Measurements from ENCODE around the gene PLA2G4B. TPM values are rescaled to one million over a fixed set of nuclear protein-coding genes. Genes with fewer than 3 reads are reported as not detected.

PLA2G4B gene
- total RNA-seq, 1 donor from 2014 or later, result 15.6 TPM

GRCh38 chr15:41825145-41825544 lies 13.5 kb upstream of the PLA2G4B start:
- intact Hi-C loops (cut with micrococcal nuclease), result loop anchor here (5.0 to 10.0 kb wide), 5 partner anchors 232 to 910 kb away; partner anchors contain the start of genes CDAN1, ITPKA and TYRO3

GRCh38 chr15:41825572-41826535 lies 12.8 kb upstream of the PLA2G4B start:
- intact Hi-C loops (cut with micrococcal nuclease), result loop anchor here (2.0 to 10.0 kb wide), 6 partner anchors 231 to 909 kb away; partner anchors contain the start of genes CDAN1, CHAC1, ITPKA and TYRO3

GRCh38 chr15:41827290-41827879 lies 11.3 kb upstream of the PLA2G4B start:
- intact Hi-C loops (cut with micrococcal nuclease), result loop anchor here (2.0 to 10.0 kb wide), 6 partner anchors 230 to 907 kb away; partner anchors contain the start of genes CDAN1, CHAC1, ITPKA and TYRO3

- intact Hi-C loops (cut with micrococcal nuclease), result loop anchor here (1.0 to 10.0 kb wide), 13 partner anchors 17 to 907 kb away; partner anchors contain the start of genes CDAN1, CHAC1, EHD4 and INO80
Measured at GRCh38 chr15:41827880-41828806, 10.5 kb upstream of the PLA2G4B start, which contains the start of gene JMJD7. Gene JMJD7 (plus strand): TSS chr15:41828092. CDS start chr15:41828125, 33 bp downstream.

DNA sequence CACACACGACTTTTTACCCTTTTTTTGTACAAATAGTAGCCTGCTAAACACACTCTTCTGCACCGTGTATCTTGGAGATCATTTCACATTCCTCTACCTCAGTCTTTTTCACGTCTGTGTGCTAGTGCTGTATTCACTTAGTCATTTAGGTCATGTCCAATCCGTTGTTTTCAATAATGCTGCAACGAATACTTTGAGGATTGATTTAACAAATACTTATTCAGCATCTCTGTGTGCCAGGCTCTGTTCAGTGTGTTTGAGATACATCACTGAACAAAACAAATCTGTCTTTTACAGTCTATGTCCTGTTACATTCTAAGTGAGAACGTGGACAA lies 9.9 kb upstream of the PLA2G4B start:
- intact Hi-C loops (cut with micrococcal nuclease), result loop anchor here (1.0 to 10.0 kb wide), 12 partner anchors 17 to 906 kb away; partner anchors contain the start of genes CDAN1, EHD4, INO80 and ITPKA

DNA sequence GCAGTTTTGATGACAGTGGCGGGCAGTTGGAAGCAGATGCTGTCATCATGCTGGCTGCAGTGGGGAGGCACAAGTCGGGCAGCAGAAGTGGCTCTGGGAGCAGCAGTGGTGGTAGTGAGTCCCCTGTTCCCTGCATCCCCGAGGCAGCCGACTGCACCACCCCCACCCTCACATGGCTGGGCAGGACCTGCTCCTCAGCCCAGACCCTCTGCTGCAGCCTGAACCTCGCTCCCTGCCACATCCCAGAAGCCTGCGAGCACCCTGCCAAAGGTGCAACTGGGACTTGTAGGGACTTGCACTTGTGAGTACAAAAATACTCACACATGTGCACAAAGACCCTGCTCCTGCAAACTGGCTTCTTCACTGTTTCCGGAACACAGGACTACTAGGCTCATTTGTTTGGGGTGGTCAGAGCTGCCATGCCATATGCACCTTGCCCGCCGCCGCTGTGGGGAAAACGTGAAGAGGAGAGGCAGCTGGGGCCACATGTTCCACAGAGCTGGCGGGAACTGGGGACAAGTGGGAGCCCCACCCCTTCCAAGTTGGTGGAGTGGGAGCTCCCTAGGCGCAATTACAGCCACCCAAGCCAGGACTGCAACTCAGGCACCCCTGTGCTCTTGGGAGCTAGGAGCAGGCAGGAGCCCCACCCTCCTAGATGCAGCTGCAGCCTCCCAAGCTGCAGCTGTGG lies 8.5 kb upstream of the PLA2G4B start:
- intact Hi-C loops (cut with micrococcal nuclease), result loop anchor here (2.0 to 10.0 kb wide), 8 partner anchors 41 to 905 kb away; partner anchors contain the start of genes CDAN1, ITPKA, RTF1 and SPTBN5

DNA sequence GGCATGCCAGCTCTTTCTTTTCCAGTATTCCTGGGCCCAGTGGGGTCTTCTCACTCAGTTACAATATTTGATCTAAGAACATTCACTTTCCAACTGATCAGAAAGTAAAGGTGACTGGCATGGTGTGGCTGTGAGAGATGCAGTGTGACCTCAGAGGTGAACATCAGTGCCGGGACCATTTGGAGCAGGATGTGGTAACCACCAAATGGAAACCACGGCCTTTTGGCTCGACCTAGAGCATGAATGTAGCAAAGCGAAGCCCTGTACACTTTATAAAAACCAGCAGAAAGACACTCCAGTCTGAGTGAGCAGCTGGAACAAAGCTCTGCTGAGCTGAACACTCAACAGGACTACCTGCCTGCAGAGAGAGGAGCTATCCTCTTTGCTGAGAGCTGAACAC lies 7.4 kb upstream of the PLA2G4B start:
- intact Hi-C loops (cut with micrococcal nuclease), result loop anchor here (1.0 to 2.0 kb wide), 2 partner anchors 40 to 171 kb away; partner anchors contain the start of gene MGA

DNA sequence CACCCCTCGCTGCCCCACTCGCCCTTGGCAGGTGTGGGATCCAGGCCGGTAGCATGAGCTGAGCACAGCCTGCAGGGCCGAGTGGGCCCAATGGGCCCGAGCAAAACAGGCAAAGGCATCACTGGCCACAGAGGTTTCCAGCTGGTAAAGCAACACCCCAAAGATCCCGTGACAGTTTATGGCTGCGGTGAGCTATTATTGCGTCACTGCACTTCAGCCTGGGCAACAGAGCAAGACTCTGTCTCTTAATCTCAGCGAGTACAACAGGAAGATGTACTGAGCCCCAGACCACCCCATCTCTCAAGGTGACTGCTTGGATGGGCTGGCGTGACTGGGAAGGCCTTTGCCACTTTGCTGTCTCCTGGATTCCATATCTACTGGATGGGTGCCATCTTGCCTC lies 6.4 kb upstream of the PLA2G4B start:
- intact Hi-C loops (cut with micrococcal nuclease), result no loop called here

DNA sequence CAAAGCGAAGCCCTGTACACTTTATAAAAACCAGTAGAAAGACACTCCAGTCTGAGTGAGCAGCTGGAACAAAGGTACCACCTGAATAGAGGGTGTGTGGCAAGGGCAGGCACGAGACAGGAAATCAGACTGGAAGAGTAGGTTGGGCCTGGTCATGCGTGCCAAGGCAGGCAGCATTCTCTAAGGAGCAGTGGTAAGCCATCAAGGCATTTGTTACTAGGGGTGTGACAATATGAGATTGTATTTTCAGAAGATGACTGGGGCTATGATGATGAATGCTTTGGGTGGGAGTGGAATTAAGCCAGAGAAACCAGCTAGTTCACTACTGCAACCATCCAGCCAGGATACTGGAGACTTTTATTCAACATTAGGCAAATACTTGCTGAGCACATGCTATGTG lies 5.8 kb upstream of the PLA2G4B start:
- intact Hi-C loops (cut with micrococcal nuclease), result no loop called here

GRCh38 chr15:41834096-41834495 lies 4.6 kb upstream of the PLA2G4B start:
- intact Hi-C loops (cut with micrococcal nuclease), result no loop called here

- intact Hi-C loops (cut with micrococcal nuclease), result no loop called here
Measured at GRCh38 chr15:41836073-41836472, 2.6 kb upstream of the PLA2G4B start.

DNA sequence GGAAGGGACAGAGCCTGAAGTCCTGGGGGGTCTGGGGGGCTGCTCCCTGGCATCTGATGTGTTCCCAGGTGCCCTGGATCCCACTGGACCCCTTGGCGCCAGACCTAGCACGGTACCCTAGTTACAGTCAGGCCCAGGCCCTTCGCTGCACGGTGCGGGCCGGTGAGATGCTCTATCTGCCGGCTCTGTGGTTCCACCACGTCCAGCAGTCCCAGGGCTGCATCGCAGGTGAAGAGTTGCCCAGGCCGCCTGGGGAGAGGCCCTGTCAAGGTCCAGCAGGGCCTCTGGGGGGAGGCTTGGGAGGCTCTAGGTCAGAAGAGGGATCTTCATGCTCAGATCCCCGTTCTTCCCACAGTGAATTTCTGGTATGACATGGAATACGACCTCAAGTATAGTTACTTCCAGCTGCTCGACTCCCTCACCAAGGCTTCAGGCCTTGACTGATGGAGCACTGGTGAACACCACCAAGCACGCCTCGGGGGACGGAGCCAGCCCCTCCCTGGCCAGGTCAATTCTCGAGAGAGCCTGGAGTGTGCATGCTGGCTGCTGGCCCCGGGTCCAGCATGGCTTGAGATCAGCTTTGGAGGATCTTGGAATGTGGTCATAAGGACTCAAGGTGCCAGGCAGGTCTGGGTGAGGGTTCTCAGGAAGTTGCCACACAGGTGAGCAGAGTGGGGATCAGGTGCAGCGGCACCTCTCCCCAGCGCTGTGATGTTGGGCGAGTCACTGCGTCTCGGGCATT lies 1.8 kb upstream of the PLA2G4B start:
- intact Hi-C loops (cut with micrococcal nuclease), result no loop called here

DNA sequence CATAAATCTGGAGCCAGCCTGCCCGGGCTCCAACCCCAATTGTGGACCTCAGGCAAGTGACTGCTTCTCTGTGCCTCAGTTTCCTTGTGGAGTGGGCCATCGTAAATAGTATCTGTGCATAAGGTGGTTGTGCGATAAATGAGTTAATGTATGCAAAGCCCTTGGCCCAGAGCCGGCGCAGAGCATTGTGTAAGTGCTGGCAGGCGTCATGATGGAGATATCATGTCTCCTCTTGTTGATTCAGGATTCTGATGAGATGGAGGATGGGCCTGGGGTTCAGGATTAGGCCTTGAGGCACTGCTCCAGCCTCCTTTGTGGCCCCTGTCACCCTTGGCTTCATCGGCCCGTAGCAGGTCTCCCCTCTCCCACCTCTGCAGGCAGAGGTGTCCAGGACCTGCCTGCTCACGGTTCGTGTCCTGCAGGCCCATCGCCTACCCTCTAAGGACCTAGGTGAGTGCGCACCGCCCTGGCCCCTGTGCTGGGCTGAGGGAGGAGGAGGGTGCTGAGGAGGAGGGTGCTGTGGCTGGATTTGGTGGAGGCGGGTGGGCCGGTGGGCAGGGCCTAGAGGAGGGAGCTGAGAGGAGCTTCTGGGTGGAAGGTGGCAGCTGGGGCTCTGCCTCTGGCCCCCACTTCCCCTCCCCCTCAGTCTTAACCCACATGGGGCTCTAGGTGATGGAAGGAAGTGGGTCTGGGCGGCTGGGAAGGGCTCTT lies 1.3 kb downstream of the PLA2G4B start:
- intact Hi-C loops (cut with micrococcal nuclease), result no loop called here

GRCh38 chr15:41840673-41841072 lies 2.0 kb downstream of the PLA2G4B start:
- intact Hi-C loops (cut with micrococcal nuclease), result no loop called here

- intact Hi-C loops (cut with micrococcal nuclease), result no loop called here
Measured at GRCh38 chr15:41841131-41841530, 2.5 kb downstream of the PLA2G4B start.

DNA sequence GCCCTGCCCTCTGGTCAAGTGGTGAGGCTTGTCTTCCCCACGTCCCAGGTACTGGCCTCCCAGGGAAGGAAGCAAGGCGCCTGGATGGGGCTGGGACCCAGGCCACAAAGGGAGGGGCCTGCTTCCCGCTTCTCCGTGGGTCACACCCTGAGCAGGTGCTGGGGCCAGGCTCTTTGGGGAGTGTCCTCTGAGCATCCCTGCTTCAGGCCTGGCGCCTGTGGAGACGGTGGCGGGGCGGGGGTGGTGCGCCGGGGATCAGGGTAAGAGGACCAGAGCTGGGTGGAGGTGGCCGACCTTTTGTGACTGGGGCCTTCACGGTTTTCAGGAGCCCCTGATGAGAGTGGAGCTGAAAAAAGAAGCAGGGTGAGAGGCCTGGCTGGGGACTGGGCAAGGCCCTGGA lies 3.6 kb downstream of the PLA2G4B start:
- intact Hi-C loops (cut with micrococcal nuclease), result no loop called here

DNA sequence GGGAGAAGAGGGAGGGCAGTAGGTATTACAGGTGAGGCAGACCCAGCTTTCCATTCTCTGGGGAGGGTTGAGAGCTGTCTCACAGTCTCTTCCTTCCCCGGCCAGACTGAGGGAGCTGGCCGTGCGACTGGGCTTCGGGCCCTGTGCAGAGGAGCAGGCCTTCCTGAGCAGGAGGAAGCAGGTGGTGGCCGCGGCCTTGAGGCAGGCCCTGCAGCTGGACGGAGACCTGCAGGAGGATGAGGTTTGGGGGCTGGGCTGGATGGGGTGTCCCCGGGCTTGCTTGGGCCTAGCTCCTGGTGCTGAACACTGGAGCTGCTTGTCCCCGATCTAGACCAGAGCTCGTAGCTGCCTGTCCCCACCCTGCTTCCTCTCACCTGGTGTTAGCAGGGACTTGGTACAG lies 4.9 kb downstream of the PLA2G4B start:
- intact Hi-C loops (cut with micrococcal nuclease), result no loop called here

DNA sequence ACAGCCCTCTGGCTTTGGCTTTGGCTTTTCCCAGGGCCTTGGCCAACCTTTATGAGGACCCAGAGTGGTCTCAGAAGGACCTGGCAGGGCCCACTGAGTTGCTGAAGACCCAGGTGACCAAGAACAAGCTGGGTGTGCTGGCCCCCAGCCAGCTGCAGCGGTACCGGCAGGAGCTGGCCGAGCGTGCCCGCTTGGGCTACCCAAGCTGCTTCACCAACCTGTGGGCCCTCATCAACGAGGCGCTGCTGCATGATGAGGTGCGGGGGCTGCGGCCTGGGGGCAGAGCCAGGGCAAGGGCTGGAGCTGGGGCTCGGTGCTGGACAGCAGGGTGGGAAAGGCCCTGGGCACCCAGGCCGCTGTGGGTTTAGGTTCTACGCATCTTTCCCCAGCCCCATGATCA lies 6.2 kb downstream of the PLA2G4B start:
- intact Hi-C loops (cut with micrococcal nuclease), result no loop called here

DNA sequence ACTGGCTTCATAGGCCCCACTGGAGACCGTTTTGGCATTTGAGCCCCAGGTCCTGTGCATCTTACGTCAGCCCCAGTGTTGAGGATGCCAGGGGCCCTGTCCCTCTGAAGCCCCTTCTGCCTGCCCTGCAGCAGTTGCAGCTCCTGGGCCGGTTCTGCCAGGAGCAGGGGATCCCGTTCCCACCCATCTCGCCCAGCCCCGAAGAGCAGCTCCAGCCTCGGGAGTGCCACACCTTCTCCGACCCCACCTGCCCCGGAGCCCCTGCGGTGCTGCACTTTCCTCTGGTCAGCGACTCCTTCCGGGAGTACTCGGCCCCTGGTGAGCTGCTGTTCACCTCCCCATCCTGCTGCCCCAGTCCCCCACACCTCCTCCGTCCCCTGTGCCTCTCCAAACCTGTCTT lies 8.6 kb downstream of the PLA2G4B start:
- intact Hi-C loops (cut with micrococcal nuclease), result no loop called here

Data from T-helper 1 cell treated with Interleukin-12 subunit alpha and Interleukin-12 subunit beta and Interleukin-4 antibody, amounts not matched to agents 30 ng/mL and 1 ng/mL, for 36 hours (primary cell).